SK-N-SH (cell line): ENCODE measurements around the gene MFAP3L.

Experiments used
- EP300 ChIP-seq, 2 experiments: IDR thresholded peaks; 2 replicates each; pipeline versions ENCODE4 v1.4.0 to v1.6.1; 2012; ENCODE audit warnings: borderline replicate concordance in 1 of 2, low read depth in 1 of 2, low read length in 1 of 2
- FOXM1 ChIP-seq: IDR thresholded peaks from 2 replicates; pipeline ENCODE4 v1.4.0; 2012; ENCODE audit warnings: low read depth, mild to moderate bottlenecking
- POLR2AphosphoS5 ChIP-seq: IDR thresholded peaks from 2 replicates; pipeline ENCODE4 v1.6.1; 2012; ENCODE audit warnings: low read depth, low read length
- TF ChIP-seq, protein P1 (sequence below): IDR thresholded peaks from 2 replicates; pipeline ENCODE4 v1.4.0; 2012; ENCODE audit warnings: low read depth, borderline replicate concordance
- TF ChIP-seq, protein P2 (sequence below): fragments of 200-600 bp; sonication (generic); IDR thresholded peaks from 2 replicates; pipeline ENCODE4 v1.6.1; 2017; ENCODE audit warnings: antibody characterized with exemption, mild to moderate bottlenecking, moderate library complexity

DNA sequence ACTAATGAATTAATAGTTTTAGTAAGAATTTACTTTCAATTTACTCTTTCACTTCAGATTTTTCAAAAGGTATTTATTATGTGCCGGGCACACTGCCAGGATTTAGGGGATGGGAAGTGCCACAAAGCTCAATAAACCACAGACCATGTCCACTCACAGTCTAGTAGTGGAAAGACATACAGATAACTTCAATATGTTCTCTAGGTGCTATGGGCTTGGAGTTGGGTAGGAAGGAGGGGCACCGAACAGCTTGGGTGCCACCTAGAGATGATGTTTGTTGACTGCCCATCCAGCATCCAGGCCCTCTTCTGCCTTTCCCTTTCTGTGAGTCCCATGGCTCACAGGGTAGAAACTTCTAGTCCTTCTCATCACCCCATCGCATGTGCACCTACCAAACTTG, 17.8 kb downstream of the MFAP3L start:
- TF ChIP-seq EP300 (IDR thresholded peaks at IDR 0.05; ENCODE audit: borderline replicate concordance in 1 of 2, low read depth in 1 of 2, low read length in 1 of 2) (no peak), POLR2AphosphoS5 (no peak), FOXM1 (no peak)
- TF ChIP-seq, protein P1, sequence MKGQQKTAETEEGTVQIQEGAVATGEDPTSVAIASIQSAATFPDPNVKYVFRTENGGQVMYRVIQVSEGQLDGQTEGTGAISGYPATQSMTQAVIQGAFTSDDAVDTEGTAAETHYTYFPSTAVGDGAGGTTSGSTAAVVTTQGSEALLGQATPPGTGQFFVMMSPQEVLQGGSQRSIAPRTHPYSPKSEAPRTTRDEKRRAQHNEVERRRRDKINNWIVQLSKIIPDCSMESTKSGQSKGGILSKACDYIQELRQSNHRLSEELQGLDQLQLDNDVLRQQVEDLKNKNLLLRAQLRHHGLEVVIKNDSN: no peak
- TF ChIP-seq, protein P2, sequence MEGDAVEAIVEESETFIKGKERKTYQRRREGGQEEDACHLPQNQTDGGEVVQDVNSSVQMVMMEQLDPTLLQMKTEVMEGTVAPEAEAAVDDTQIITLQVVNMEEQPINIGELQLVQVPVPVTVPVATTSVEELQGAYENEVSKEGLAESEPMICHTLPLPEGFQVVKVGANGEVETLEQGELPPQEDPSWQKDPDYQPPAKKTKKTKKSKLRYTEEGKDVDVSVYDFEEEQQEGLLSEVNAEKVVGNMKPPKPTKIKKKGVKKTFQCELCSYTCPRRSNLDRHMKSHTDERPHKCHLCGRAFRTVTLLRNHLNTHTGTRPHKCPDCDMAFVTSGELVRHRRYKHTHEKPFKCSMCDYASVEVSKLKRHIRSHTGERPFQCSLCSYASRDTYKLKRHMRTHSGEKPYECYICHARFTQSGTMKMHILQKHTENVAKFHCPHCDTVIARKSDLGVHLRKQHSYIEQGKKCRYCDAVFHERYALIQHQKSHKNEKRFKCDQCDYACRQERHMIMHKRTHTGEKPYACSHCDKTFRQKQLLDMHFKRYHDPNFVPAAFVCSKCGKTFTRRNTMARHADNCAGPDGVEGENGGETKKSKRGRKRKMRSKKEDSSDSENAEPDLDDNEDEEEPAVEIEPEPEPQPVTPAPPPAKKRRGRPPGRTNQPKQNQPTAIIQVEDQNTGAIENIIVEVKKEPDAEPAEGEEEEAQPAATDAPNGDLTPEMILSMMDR: no peak
